Measurements from ENCODE around the gene DAO.
"Not testable (repeated sequence)": the region's sequence is repeated elsewhere in the genome, so short reads cannot be mapped to it uniquely, and the experiment has no call there.

The DAO gene

DNA sequence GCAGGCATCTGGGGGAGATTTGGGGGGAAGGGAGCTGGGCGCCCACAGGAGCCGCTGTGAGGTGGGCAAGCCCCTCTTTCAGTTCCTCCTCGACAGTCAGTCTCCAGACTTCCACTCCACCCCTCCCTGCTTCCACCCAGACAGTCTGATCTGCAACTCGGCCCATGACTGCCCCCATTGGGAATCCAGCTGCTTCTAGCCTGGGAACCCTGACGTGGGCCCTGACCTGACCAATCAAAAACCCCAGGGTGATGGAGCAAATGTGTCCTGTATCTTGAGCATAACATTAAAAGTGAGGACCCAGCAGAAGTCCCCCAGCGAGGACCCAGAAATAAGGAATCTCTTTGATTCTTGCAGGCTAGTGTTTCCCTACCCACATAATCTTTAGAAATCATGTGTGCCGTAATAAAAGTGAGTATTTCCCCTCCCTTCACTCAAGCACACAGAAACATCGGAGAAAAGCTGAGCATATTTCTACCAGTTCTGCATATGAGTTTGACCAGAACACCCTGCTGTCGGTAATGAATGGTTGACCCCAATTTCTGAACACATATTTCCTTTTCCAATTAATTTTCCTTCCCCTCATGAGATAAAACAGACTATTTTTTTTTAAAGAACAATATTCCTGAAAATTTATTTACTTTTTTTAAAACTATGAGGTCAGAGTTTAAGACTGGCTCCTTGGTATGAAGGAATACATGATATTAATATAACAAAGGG, 28.9 kb upstream of the DAO start:
- DNase-seq (ENCODE audit: low read depth in 2 of 2), result no peak

GRCh38 chr12:108852674-108853309, 27.1 kb upstream of the DAO start:
- no peak for DNase-seq (ENCODE audit: low read depth in 2 of 2)

DNA sequence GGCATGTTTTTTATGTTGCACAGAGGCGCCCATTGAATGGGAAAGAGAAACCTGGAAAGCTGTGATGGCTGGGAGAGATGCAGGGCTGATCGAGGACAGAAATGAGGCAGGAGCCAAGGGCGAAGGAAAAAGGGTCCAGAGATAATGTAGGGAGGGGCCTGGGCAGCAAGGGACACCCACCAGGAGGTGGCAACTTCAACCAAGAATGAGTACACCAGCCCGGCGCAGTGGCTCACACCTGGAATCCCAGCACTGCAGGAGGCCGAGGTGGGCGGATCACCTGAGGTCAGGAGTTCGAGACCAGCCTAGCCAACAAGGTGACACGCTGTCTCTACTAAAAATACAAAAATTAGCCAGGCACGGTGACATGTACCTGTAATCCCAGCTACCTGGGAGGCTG, 26.5 kb upstream of the DAO start:
- DNase-seq (ENCODE audit: low read depth in 2 of 2), result no peak

- no peak for DNase-seq (ENCODE audit: low read depth in 2 of 2)
Observed at GRCh38 chr12:108853981-108854446, 25.9 kb upstream of the DAO start.

DNA sequence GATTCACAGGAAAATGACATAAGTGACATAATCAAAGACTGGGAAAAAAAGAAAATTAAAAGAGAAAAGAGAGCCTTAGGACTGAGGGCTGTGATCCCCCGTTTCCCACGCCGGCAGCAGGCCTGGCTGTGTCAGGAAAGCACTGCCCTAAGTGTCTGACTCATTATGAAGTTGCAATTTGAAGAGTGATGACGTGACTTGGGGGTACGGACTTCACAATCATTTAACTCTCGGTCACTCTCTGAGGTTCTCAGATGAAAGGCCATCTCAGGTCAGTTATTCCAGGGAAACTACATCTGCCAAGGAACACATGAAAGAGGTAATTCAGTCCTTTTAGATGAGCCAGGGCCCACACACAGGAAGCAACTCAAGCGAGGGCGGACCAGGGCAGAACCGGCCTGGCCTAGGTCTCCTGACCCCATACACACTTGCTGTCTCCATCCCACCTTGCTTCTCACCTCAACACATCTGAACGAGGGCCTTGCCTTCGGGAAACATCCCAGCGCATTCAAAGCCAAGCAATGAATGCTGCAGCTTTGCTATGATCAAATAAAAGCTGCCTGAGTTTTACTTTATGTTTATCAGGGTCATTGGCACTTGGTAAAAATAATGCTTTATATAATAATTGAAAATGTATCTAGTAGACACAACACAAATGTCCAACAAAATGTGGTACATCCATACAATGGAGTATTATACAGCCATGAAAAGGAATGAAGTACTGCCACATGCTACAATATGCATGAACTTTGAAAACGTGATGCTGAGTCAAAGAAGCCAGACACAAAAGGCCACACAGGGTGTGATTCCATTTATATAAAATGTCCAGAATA, 25.2 kb upstream of the DAO start:
- DNase-seq (ENCODE audit: low read depth in 2 of 2), result no peak

DNA sequence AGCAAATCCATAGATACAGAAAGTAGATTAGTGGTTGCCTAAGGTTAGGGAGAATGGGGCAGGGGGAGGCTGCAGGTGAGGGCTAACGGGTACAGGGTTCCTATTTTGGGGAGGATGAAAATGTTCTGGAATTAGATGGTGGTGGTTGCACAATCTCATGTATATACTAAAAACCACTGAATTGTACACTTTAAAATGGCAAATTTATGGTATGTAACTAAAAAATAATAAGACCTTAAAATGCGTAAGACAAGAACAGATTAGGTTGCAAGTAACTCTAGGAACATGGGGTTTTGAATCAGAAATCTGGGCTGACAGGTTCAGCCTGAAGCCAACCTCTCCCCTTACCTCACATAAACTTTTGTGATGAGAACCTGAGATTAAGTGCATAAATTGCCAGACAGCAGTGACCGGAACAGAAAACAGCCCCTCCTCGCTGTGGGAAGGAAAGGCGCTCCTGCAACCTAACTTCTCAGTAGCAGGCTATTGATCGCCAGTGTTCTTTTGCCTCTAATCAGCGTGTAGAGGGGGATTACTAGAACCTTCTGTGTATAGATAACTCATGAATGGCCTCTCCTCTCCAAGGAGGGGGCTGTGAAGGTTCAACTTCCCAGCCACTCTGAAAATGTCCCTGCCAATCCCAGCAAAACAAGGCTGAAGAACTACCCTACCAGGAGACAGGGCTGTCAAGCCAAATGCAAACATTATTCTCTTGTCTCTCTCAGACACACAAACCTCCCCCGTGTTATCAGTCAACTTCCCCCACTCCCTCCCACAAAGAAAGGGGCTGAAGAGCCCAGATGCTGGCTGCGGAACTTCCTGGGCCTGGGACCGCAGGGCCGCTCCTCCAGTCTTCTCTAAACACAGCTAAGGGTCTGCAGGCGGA, 24.4 kb upstream of the DAO start:
- DNase-seq (ENCODE audit: low read depth in 2 of 2), result no peak

DNA sequence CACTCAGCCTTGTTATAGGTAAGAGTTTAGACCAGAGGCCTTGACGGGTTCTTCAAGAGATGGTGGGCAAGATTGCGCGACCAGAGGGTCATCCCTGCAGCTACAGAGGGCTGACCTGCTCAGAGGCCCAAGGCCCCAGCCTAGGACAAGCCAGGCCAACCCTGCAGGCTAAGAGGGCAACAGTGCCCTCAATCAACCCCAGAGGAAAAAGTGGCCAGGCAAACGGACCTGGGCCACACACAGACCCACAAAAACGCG, 23.8 kb upstream of the DAO start:
- no peak for DNase-seq (ENCODE audit: low read depth in 2 of 2)

GRCh38 chr12:108856428-108857157, 23.3 kb upstream of the DAO start:
- DNase-seq (ENCODE audit: low read depth in 2 of 2), result peak; percentile 40 to 61

- DNase-seq (ENCODE audit: low read depth in 2 of 2), result no peak
Observed at GRCh38 chr12:108857158-108857407, 22.8 kb upstream of the DAO start.

- no peak for DNase-seq (ENCODE audit: low read depth in 2 of 2)
Observed at GRCh38 chr12:108858311-108859074, 21.4 kb upstream of the DAO start.

GRCh38 chr12:108859141-108859922, 20.6 kb upstream of the DAO start:
- not testable (repeated sequence) for DNase-seq (ENCODE audit: low read depth in 2 of 2)

GRCh38 chr12:108859923-108860291, 20.0 kb upstream of the DAO start:
- DNase-seq (ENCODE audit: low read depth in 2 of 2), result no peak

DNA sequence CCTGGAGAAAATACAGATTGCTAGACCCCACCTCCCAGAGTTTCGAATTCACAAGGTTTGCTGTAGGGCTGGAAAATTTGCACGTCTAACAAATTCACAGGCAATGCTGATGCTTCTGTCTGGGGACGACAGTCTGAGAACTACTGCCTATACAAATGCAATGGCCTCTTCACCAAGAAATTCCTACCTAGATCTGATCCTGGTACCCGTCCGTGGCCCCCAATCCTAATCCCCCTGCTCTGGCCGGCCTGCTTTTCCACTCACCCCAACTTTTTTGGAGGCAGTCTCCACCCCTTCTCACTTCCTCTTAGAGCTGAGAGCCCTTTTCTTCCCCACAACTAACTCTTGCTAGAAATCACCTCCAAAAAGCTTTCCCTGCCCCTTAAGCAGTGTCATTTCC, 19.4 kb upstream of the DAO start:
- no peak for DNase-seq (ENCODE audit: low read depth in 2 of 2)

GRCh38 chr12:108861878-108862587, 17.9 kb upstream of the DAO start:
- DNase-seq (ENCODE audit: low read depth in 2 of 2), result no peak

- DNase-seq (ENCODE audit: low read depth in 2 of 2), result no peak
Observed at GRCh38 chr12:108862588-108862959, 17.3 kb upstream of the DAO start.

DNA sequence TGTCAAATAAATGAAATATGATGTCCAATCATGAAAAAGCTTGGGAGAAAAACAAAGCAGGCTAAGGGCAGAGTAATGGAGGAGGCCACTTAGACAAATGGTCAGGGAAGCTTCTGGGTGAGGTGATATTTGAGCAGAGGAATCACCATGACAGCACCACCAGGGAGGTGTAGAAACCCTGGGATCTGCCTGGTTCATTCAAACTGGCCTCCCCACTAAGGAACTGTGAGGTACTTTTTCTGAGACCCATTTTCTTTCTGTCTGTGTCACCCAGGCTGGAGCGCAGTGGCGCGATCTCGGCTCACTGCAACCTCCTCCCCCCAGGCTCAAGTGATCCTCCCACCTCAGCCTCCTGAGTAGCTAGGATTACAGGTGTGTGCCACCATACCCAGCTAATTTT, 14.7 kb upstream of the DAO start:
- DNase-seq (ENCODE audit: low read depth in 2 of 2), result no peak

- not testable (repeated sequence) for DNase-seq (ENCODE audit: low read depth in 2 of 2)
Observed at GRCh38 chr12:108866083-108866482, 13.8 kb upstream of the DAO start.

DNA sequence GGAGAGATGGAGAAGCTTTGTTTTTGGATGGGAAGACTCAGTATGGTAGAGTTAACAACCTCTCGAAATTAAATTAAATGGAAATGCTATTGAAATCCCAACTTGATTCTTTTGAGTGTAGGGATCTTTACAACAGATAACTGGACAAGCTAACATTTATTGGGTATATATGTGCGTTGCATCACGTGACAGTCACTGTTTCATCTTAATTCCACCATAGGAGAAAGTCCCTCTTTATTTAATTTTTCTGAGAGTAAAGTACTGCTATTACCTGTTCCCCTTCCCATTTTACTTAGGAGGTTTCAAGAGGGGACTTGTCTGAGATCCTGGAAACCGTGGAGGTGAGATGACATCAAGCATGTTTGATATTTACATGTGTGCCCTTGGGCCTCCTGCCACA, 11.1 kb upstream of the DAO start:
- DNase-seq (ENCODE audit: low read depth in 2 of 2), result no peak

GRCh38 chr12:108875280-108875679, 4.6 kb upstream of the DAO start:
- DNase-seq (ENCODE audit: low read depth in 2 of 2), result no peak
